SK-N-MC (cell line): ENCODE results near the gene TMOD2.

ENCODE experiments used
- DNase-seq: peaks from one replicate; pipeline ENCODE4 v3.0.0-alpha.2; 2011; ENCODE audit warnings: low read depth, low spot score
- H3K27ac ChIP-seq: fragments of 200-600 bp; sonication (generic); 2 replicates; pipeline ENCODE4 v1.5.1; 2016; ENCODE audit warnings: mixed run types
- H3K36me3 ChIP-seq: fragments of 200-600 bp; sonication (generic); 2 replicates; pipeline ENCODE4 v1.6.1; 2017; ENCODE audit warnings: antibody characterized with exemption, low read length, mixed read lengths; ENCODE audit not compliant: insufficient read depth
- H3K4me3 ChIP-seq: fragments of 200-600 bp; sonication (generic); 2 replicates; pipeline ENCODE4 v1.5.1; 2016
- H3K9ac ChIP-seq: fragments of 200-600 bp; sonication (generic); 2 replicates; pipeline ENCODE4 v1.8.0; 2017; ENCODE audit warnings: mixed run types, mixed read lengths; ENCODE audit not compliant: insufficient read length
- H3K9me3 ChIP-seq: fragments of 200-600 bp; sonication (generic); 2 replicates; pipeline ENCODE4 v1.6.1; 2017; ENCODE audit warnings: low read depth, mild to moderate bottlenecking, antibody characterized with exemption, low read length, moderate library complexity, mixed read lengths
- EZH2 ChIP-seq: fragments of 200-600 bp; sonication (generic); IDR thresholded peaks from one replicate; pipeline ENCODE4 v1.6.1; 2017; ENCODE audit warnings: antibody characterized with exemption
- FOXP2 ChIP-seq: optimal IDR thresholded peaks from 2 replicates; pipeline ENCODE3; 2011; ENCODE audit warnings: mild to moderate bottlenecking, moderate library complexity; ENCODE audit not compliant: insufficient read depth; ENCODE audit errors: extremely low read length, control extremely low read depth
- POLR2AphosphoS5 ChIP-seq: IDR thresholded peaks from 2 replicates; pipeline ENCODE4 v1.6.1; 2012; ENCODE audit warnings: mild to moderate bottlenecking, low read depth, low read length, borderline replicate concordance

Gene TMOD2

DNA sequence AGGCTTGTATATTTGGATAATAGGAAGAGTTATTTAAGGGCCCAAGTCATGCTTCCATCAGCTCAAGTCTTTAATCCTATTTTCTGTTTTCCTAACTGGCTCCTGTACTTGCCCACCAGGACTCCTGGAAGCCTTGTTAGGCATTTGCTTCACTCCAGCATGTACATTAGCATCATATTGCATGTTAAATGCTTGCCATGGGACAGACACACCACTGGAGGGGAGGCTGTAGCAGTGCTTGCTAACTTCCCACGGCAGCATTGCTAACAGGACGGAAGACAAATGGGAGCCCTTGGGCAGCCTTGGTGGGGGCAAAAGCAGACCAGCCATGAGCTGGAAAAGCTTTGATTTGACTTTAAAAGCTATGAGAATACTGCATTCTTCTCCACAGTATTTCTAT, 6.1 kb downstream of the TMOD2 start:
- H3K36me3 ChIP-seq: no peaks in the 10 kb centered on the region
- H3K27ac ChIP-seq: no peak overlapping the region
- no peak overlapping the region for H3K4me3 ChIP-seq
- no peak for TF ChIP-seq POLR2AphosphoS5
- no peak for TF ChIP-seq EZH2
- TF ChIP-seq FOXP2: no peak
- H3K9me3 ChIP-seq: no peaks in the 10 kb centered on the region
- DNase-seq: no peak
- no peak overlapping the region for H3K9ac ChIP-seq

DNA sequence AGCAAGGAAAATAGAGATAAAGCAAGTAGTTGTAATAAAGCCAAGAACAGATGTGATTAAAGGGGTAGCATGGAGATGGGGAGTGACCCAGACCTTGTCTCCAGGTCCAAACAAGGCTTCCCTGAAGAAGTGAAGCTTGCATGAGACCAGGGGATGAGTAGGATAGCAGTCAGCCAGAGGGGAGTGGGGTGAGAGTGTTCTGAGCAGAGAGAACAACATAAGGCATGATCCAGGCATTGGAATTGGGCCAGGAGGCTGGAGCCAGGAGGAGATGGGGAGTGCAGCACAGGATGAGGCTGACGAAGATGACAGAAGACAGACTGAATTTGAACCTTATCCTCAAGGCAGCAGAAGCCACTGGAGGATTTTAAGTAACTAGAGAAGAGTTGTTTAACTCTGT, 7.2 kb downstream of the TMOD2 start:
- no peak for DNase-seq
- H3K27ac ChIP-seq: no peak overlapping the region
- no peak overlapping the region for H3K4me3 ChIP-seq

DNA sequence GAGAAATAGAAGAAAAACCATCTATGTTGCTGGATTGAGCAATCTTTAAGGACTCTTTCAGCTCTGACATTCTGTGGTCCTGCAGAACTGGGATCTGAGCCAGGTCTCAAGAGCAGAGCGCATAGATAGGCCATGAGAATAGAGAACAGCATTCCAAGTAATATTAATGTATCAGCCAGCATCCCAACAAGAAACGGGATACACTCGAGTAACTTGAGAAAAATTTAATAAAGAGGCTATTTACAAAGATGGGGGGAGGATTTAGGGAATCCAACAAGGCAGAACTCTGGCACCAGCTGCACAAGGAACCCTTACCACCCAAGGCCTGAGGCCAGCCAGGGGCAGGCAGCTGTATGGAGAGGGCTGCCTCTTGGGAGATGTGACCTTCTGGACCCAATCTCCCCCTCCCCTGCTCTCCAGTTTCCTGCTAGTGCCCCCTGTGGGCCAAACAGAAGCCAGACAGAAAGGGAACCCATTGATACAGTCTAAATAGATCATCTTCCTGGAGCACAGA, 8.2 kb downstream of the TMOD2 start:
- H3K9me3 ChIP-seq: no peaks in the 10 kb centered on the region
- no peak overlapping the region for H3K4me3 ChIP-seq
- no peak for TF ChIP-seq EZH2
- no peak for TF ChIP-seq FOXP2
- no peak for TF ChIP-seq POLR2AphosphoS5
- DNase-seq: no peak
- H3K36me3 ChIP-seq: no peaks in the 10 kb centered on the region
- no peak overlapping the region for H3K9ac ChIP-seq
- H3K27ac ChIP-seq: no peak overlapping the region

More for the DNA sequence above, 7.2 kb downstream of the TMOD2 start:
- Histone ChIP-seq H3K9ac (no peak overlapping the region), H3K9me3 (no peaks in the 10 kb centered on the region), H3K36me3 (no peaks in the 10 kb centered on the region)
- TF ChIP-seq EZH2 (no peak), FOXP2 (no peak), POLR2AphosphoS5 (no peak)

DNA sequence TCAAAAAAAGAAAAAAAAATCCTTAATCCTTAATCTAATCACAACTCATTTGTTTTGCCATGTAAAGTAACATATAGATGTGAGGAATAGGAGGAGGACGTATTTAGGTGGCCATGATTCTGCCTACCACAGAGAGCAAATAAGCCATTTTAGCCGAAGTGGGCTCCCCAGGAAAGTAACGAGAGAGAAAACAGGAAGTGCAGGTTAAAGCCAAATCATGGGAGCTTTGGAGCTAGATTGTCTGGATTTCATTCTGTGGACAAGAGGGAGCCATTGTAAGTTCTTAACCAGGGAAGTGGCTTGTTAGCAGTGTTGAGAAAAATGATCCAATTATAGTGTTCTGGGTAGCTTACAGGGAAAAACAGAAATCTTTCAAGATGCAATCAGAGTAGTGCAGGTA, 9.4 kb downstream of the TMOD2 start:
- no peak for DNase-seq
- no peaks in the 10 kb centered on the region for H3K36me3 ChIP-seq
- no peaks in the 10 kb centered on the region for H3K9me3 ChIP-seq
- H3K27ac ChIP-seq: no peak overlapping the region
- H3K4me3 ChIP-seq: no peak overlapping the region
- H3K9ac ChIP-seq: no peak overlapping the region
- TF ChIP-seq FOXP2 (no peak), POLR2AphosphoS5 (no peak), EZH2 (no peak)

DNA sequence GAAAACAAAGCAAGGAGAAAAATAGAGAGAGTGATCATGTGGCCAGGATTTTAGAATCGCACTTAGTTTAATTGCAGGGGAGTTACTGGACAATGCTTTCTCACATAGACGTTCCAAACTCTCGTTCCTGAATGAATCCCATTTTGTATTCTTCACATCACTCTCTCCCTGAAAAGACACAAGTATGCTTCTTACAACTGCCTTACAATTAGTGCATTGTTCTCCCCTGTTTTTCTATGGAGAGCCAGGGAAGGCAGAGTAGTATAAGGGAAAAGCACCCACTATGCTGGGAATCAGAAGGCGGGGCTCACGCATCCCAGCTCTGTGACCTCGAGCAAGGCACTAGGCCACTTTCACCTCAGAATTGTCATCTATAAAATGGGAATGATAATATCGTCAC, 14.4 kb downstream of the TMOD2 start:
- no peak for DNase-seq
- Histone ChIP-seq H3K36me3 (no peaks in the 10 kb centered on the region), H3K9ac (no peak overlapping the region), H3K4me3 (no peak overlapping the region), H3K27ac (no peak overlapping the region), H3K9me3 (no peaks in the 10 kb centered on the region)
- no peak for TF ChIP-seq POLR2AphosphoS5
- no peak for TF ChIP-seq FOXP2
- no peak for TF ChIP-seq EZH2

DNA sequence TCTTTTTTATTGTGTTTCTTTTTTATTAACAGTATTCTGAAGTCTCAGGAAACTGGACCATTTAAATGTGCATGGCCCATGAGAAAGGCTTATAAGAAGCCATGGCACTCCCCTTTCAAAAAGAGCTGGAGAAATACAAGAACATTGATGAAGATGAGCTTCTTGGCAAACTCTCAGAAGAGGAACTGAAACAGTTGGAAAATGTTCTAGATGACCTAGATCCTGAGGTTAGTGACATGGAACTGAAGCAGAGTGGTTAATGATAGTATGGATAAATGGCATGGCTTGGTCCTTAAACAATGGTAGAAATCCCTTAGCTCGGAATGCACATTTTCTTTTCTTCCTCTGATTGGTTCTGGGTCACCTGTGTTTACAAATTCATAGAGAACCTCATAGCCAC, 14.9 kb downstream of the TMOD2 start:
- Histone ChIP-seq H3K27ac (no peak overlapping the region), H3K9ac (no peak overlapping the region), H3K4me3 (no peak overlapping the region), H3K36me3 (no peaks in the 10 kb centered on the region), H3K9me3 (no peaks in the 10 kb centered on the region)
- no peak for DNase-seq
- no peak for TF ChIP-seq EZH2
- no peak for TF ChIP-seq POLR2AphosphoS5
- no peak for TF ChIP-seq FOXP2

DNA sequence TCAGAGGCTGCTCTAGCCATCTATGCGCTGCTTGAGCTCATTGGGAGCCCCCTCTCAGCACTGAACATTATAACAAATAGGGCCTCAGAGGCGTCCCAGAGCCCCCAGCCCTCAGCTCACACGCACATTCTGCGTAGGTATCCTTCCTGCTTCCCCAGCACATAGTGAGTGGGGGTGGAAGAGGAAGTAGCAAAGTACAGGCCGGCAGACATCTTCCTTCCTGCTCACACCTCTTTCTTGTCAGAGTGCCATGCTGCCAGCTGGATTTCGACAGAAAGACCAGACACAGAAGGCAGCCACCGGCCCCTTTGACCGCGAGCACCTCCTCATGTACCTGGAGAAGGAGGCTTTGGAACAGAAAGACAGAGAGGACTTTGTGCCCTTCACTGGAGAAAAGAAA, 16.6 kb downstream of the TMOD2 start:
- no peak overlapping the region for H3K27ac ChIP-seq
- H3K9ac ChIP-seq: no peak overlapping the region
- no peaks in the 10 kb centered on the region for H3K9me3 ChIP-seq
- H3K4me3 ChIP-seq: no peak overlapping the region
- H3K36me3 ChIP-seq: no peaks in the 10 kb centered on the region
- TF ChIP-seq EZH2 (no peak), FOXP2 (no peak)
- no peak for DNase-seq

DNA sequence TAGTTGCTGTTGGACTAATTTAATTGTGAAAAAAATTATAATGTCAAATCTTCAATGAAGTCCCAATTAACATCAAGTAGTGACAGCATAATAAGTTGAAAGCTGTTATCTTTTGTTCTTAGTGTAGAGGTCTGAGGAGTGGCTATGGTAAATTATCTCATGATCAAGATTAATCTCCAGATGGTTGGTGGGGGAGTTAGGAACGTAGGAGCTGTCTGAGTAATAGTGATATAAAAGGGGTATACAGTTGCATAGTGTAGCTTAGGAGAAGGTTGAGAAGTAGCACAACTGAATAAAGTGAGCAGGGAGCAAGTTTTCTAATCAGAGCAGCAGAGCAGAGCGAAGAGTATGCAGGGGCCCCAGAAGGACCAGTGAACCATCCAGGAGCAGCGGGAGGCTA, 19.5 kb downstream of the TMOD2 start:
- Histone ChIP-seq H3K9me3 (no peaks in the 10 kb centered on the region), H3K27ac (no peak overlapping the region), H3K4me3 (no peak overlapping the region), H3K9ac (no peak overlapping the region), H3K36me3 (no peaks in the 10 kb centered on the region)
- no peak for TF ChIP-seq POLR2AphosphoS5
- TF ChIP-seq FOXP2: no peak
- no peak for TF ChIP-seq EZH2
- no peak for DNase-seq

DNA sequence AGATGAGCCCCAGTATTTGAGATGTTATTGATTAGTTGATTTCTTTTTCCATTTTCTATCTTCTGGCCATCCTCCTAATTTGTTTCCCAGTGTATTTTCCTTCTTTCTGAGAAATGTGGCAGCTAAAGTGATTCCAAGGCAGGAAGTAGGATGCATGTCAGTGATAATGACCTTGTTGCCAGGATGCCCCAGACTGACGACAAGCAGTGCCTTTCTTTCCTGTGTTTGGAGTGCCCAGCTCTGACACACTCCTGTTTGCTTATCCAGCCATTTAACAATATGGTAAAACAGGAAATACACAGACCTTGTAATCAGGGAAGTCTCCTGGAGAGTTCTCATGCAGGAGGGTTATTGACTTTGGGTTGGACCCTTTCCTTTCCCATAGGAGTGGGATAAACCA, 20.4 kb downstream of the TMOD2 start:
- no peak overlapping the region for H3K27ac ChIP-seq
- H3K9me3 ChIP-seq: no peaks in the 10 kb centered on the region
- no peak overlapping the region for H3K4me3 ChIP-seq
- no peak for DNase-seq
- H3K9ac ChIP-seq: no peak overlapping the region
- H3K36me3 ChIP-seq: no peaks in the 10 kb centered on the region
- no peak for TF ChIP-seq EZH2
- no peak for TF ChIP-seq FOXP2
- TF ChIP-seq POLR2AphosphoS5: no peak
